ENCODE results near the gene EIF4G1. TPM values are rescaled to one million over a fixed set of nuclear protein-coding genes. Genes with fewer than 3 reads are reported as not detected.
A peak's percentile ranks its signal among the peaks of the same experiment; 100 is the strongest.

The EIF4G1 gene
- total and polyA plus RNA-seq, 7 donors: 395 to 787 (median 628) TPM

GRCh38 chr3:184327171-184327570 is 12.8 kb downstream of the EIF4G1 start:
- peaks cover 36 to 100% of the 10 kb centered on the region in 2 donors for H3K36me3 ChIP-seq (ENCODE audit: insufficient read depth in 1 of 2, low read depth in 1 of 2)
- 91 to 94% (median 93%) methylated on average over 21 of the region's 21 CpGs for WGBS, 3 donors
- ATAC-seq (no peak), DNase-seq (no peak)
- intact Hi-C loops (cut with DNase I): no loop called here
- TF ChIP-seq CTCF (IDR thresholded peaks at IDR 0.05): no peak
- H3K4me3 ChIP-seq: no peak overlapping the region
- no peak overlapping the region for H3K27ac ChIP-seq
- H3K27me3 ChIP-seq (ENCODE audit: insufficient read depth in 3 of 3, low read length in 2 of 3): no peaks in the 10 kb centered on the region
- H3K4me1 ChIP-seq: peaks cover 29% of the 10 kb centered on the region
- H3K9me3 ChIP-seq: no peaks in the 10 kb centered on the region

- DNase-seq (no peak), ATAC-seq (no peak)
- WGBS, 3 donors: 45 to 59% (median 56%) methylated on average over 3 of the region's 3 CpGs
- intact Hi-C loops (cut with DNase I): no loop called here
- Histone ChIP-seq H3K27me3 (ENCODE audit: insufficient read depth in 3 of 3, low read length in 2 of 3) (no peaks in the 10 kb centered on the region), H3K27ac (no peak overlapping the region), H3K9me3 (no peaks in the 10 kb centered on the region), H3K4me1 (peaks cover 26% of the 10 kb centered on the region), H3K4me3 (no peak overlapping the region), H3K36me3 (ENCODE audit: insufficient read depth in 1 of 2, low read depth in 1 of 2) (peaks cover 28 to 100% of the 10 kb centered on the region in 2 donors)
- TF ChIP-seq CTCF (IDR thresholded peaks at IDR 0.05): no peak
Observed at GRCh38 chr3:184328516-184328915, 14.1 kb downstream of the EIF4G1 start.

DNA sequence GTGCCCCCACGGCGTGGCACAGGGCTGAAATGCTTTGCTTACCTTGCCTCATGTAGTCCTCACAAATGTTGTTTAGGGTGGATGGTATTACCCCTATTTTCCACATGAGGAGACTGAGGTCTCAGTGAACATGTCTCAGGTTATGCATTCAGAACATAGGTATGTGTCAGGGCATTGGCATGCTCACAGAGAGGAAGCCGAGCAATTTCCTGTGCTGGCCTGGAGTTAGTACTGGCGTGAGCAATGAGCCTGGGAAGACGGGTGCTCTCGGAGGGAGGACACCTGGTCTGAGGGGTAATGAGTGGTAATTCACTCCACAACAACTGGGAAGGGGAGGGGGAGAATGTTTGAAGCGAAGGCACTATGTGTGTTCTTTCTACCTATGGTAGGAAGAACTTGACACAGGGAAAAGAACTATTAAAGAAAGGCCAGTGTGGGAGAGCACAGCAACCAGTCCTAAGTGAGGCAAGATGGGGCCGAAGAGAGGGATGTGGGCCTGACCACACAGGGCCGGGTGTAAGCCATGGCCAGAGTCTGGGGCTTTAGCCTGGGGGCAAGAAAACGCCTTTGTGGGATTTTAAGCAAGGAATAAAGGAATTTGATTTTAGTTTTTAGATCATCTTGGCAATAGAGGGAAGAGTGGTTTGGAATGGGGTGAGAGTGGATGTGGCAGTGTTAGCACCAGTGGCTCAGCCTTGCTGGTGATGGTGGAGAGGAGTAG is 18.1 kb downstream of the EIF4G1 start:
- intact Hi-C loops (cut with DNase I): loop anchor here in 1 of 2 donors (1.0 kb wide), 1 partner anchor 8 kb away; no protein-coding TSS in a partner anchor
- peaks cover 9 to 79% of the 10 kb centered on the region in 2 donors for H3K36me3 ChIP-seq (ENCODE audit: insufficient read depth in 1 of 2, low read depth in 1 of 2)
- H3K9me3 ChIP-seq: no peaks in the 10 kb centered on the region
- H3K4me3 ChIP-seq: no peak overlapping the region
- ATAC-seq: peak in 3 of 4 donors; percentile 26 to 42 (median 39)
- DNase-seq: peak in 1 of 2 donors; percentile 57
- peaks cover 34% of the 10 kb centered on the region for H3K4me1 ChIP-seq
- H3K27ac ChIP-seq: peak overlapping the region; percentile 90
- WGBS, 3 donors: 55 to 66% (median 60%) methylated on average over 10 of the region's 10 CpGs
- TF ChIP-seq CTCF (IDR thresholded peaks at IDR 0.05): no peak
- H3K27me3 ChIP-seq (ENCODE audit: insufficient read depth in 3 of 3, low read length in 2 of 3): no peaks in the 10 kb centered on the region

DNA sequence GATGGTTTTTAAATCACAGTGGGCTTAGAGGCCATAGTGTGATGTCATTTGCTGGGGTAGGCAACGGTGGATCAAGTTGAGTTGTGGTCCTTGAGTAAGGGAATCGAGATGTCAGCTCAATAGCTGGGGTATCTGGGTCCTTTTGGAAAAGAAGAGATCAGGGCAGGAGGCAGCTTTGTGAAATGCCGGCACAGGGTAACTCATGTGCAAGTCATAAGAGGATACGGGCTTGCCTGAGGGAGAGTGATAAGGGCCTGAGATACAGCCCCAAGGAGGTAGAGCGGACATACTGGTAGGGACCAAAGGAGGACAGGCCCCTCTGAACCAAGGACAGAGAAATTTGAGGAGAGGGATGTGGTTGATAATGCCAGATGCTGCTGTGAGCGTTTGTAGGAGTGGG is 18.8 kb downstream of the EIF4G1 start:
- Histone ChIP-seq H3K36me3 (ENCODE audit: insufficient read depth in 1 of 2, low read depth in 1 of 2) (peaks cover 5 to 72% of the 10 kb centered on the region in 2 donors), H3K27me3 (ENCODE audit: insufficient read depth in 3 of 3, low read length in 2 of 3) (no peaks in the 10 kb centered on the region), H3K4me1 (peaks cover 40% of the 10 kb centered on the region), H3K9me3 (no peaks in the 10 kb centered on the region), H3K4me3 (no peak overlapping the region), H3K27ac (peak overlapping the region; percentile 90)
- ATAC-seq: no peak
- no peak for TF ChIP-seq CTCF (IDR thresholded peaks at IDR 0.05)
- 83 to 90% (median 88%) methylated on average over 6 of the region's 6 CpGs for WGBS, 3 donors
- no peak for DNase-seq
- intact Hi-C loops (cut with DNase I): loop anchor here in 1 of 2 donors (1.0 kb wide), 1 partner anchor 9 kb away; no protein-coding TSS in a partner anchor
